HepG2 (cell line): ENCODE data around the gene SLC6A8. TPM values are rescaled to one million over a fixed set of nuclear protein-coding genes. Genes with fewer than 3 reads are reported as not detected.

Experiments
- BCL3 ChIP-seq: sonication (generic); formaldehyde crosslinking; IDR thresholded peaks from 2 replicates; pipeline ENCODE4 v1.5.1; 2020; ENCODE audit warnings: mild to moderate bottlenecking, missing genetic modification reagents, moderate library complexity
- CSRNP1 ChIP-seq: sonication (generic); formaldehyde crosslinking; IDR thresholded peaks from 2 replicates; pipeline ENCODE4 v1.8.1; 2023; ENCODE audit warnings: mild to moderate bottlenecking, missing genetic modification reagents
- E2F5 ChIP-seq: sonication (generic); formaldehyde crosslinking; conservative IDR thresholded peaks from 2 replicates; pipeline ENCODE4 v1.4.0; 2020; ENCODE audit warnings: missing genetic modification reagents
- ELF4 ChIP-seq: sonication (generic); formaldehyde crosslinking; IDR thresholded peaks from 2 replicates; pipeline ENCODE4 v1.5.0; 2020; ENCODE audit warnings: missing genetic modification reagents, mild to moderate bottlenecking, moderate library complexity, borderline replicate concordance
- HNRNPK ChIP-seq: fragments of 200-400 bp; formaldehyde crosslinking; IDR thresholded peaks from 2 replicates; pipeline ENCODE4 v1.6.1; 2018; ENCODE audit warnings: low read length, low read depth, moderate library complexity, mild to moderate bottlenecking; ENCODE audit not compliant: poor library complexity, severe bottlenecking
- IKZF4 ChIP-seq: sonication (generic); formaldehyde crosslinking; IDR thresholded peaks from 2 replicates; pipeline ENCODE4 v1.5.1; 2020; ENCODE audit warnings: borderline replicate concordance, mild to moderate bottlenecking, low read depth, missing genetic modification reagents; ENCODE audit errors: not compliant biosample characterization
- MEIS1 ChIP-seq: sonication (generic); formaldehyde crosslinking; IDR thresholded peaks from 2 replicates; pipeline ENCODE4 v1.9.0; 2021; ENCODE audit warnings: mild to moderate bottlenecking, missing genetic modification reagents, moderate library complexity, borderline replicate concordance
- NFE2L1 ChIP-seq: sonication (generic); formaldehyde crosslinking; IDR thresholded peaks from 2 replicates; pipeline ENCODE4 v1.4.0; 2020; ENCODE audit warnings: missing genetic modification reagents, mild to moderate bottlenecking, borderline replicate concordance
- NFKB2 ChIP-seq: sonication (generic); formaldehyde crosslinking; IDR thresholded peaks from 2 replicates; pipeline ENCODE4 v1.4.0; 2020; ENCODE audit warnings: missing genetic modification reagents, borderline replicate concordance
- PRPF4 ChIP-seq: fragments of 200-400 bp; formaldehyde crosslinking; IDR thresholded peaks from 2 replicates; pipeline ENCODE4 v1.6.1; 2016; ENCODE audit warnings: low read length, low read depth; ENCODE audit not compliant: poor library complexity, severe bottlenecking
- RAD21 ChIP-seq: fragments of 450-650 bp; formaldehyde crosslinking; IDR thresholded peaks from 2 replicates; pipeline ENCODE4 v1.5.0; 2020; ENCODE audit warnings: mild to moderate bottlenecking
- REPIN1 ChIP-seq: sonication (generic); formaldehyde crosslinking; IDR thresholded peaks from 2 replicates; pipeline ENCODE4 v1.8.0; 2022; ENCODE audit warnings: missing genetic modification reagents, low read depth, mild to moderate bottlenecking, borderline replicate concordance
- RFXANK ChIP-seq: IDR thresholded peaks from 2 replicates; pipeline ENCODE4 v1.6.1; 2016
- RFXAP ChIP-seq: sonication (generic); formaldehyde crosslinking; IDR thresholded peaks from 2 replicates; pipeline ENCODE4 v1.4.0; 2020; ENCODE audit warnings: missing genetic modification reagents, borderline replicate concordance
- SALL1 ChIP-seq: sonication (generic); formaldehyde crosslinking; IDR thresholded peaks from 2 replicates; pipeline ENCODE4 v1.8.0; 2022; ENCODE audit warnings: mild to moderate bottlenecking, missing genetic modification reagents
- SAP130 ChIP-seq: IDR thresholded peaks from 2 replicates; pipeline ENCODE4 v1.6.1; 2016; ENCODE audit warnings: low read depth
- SMC3 ChIP-seq: IDR thresholded peaks from 2 replicates; pipeline ENCODE4 v1.6.1; 2011; ENCODE audit warnings: low read length, improper control_type of control experiment
- SNAPC2 ChIP-seq: sonication (generic); formaldehyde crosslinking; IDR thresholded peaks from 2 replicates; pipeline ENCODE4 v1.8.1; 2022; ENCODE audit warnings: mild to moderate bottlenecking, missing genetic modification reagents
- SOX5 ChIP-seq: IDR thresholded peaks from 2 replicates; pipeline ENCODE4 v1.6.1; 2016; ENCODE audit warnings: borderline replicate concordance
- SPEN ChIP-seq: sonication (generic); formaldehyde crosslinking; IDR thresholded peaks from 2 replicates; pipeline ENCODE4 v1.5.1; 2020; ENCODE audit warnings: low read depth, mild to moderate bottlenecking, missing genetic modification reagents
- SSRP1 ChIP-seq: IDR thresholded peaks from 2 replicates; pipeline ENCODE4 v1.6.1; 2016; ENCODE audit warnings: control low read depth
- ZBTB14 ChIP-seq: sonication (generic); formaldehyde crosslinking; IDR thresholded peaks from 2 replicates; pipeline ENCODE4 v1.4.0; 2020; ENCODE audit warnings: missing genetic modification reagents
- ZC3H4 ChIP-seq: sonication (generic); formaldehyde crosslinking; IDR thresholded peaks from 2 replicates; pipeline ENCODE4 v1.4.0; 2020; ENCODE audit warnings: missing genetic modification reagents, borderline replicate concordance
- ZNF12 ChIP-seq: sonication (generic); formaldehyde crosslinking; IDR thresholded peaks from 2 replicates; pipeline ENCODE4 v1.5.0; 2020; ENCODE audit warnings: missing genetic modification reagents
- ZNF143 ChIP-seq: sonication (generic); formaldehyde crosslinking; IDR thresholded peaks from 2 replicates; pipeline ENCODE4 v1.4.0; 2020; ENCODE audit warnings: missing genetic modification reagents
- ZNF556 ChIP-seq: sonication (generic); formaldehyde crosslinking; IDR thresholded peaks from 2 replicates; pipeline ENCODE4 v1.4.0; 2020; ENCODE audit warnings: mild to moderate bottlenecking, missing genetic modification reagents, borderline replicate concordance
- ZNF678 ChIP-seq: sonication (generic); formaldehyde crosslinking; IDR thresholded peaks from 2 replicates; pipeline ENCODE4 v1.4.0; 2020; ENCODE audit warnings: mild to moderate bottlenecking, missing genetic modification reagents
- polyA plus RNA-seq, 8 experiments: library from polyadenylated mRNA; depleted of rRNA in 3 of 8; stranded (reverse) in 7 of 8; unstranded in 1 of 8; fragments of >200 nt; fragmentation: Illumina TruSeq in 4 of 8; extraction: Trizol in 4 of 8; gene quantifications; 2 replicates each; pipeline versions ENCODE4 v1.2.1 to v1.2.3, GENCODE V29; 2011 to 2016; ENCODE audit warnings: low read depth in 4 of 8, missing spikeins in 1 of 8, mixed read lengths in 1 of 8; ENCODE audit not compliant: insufficient read depth in 1 of 8
- total RNA-seq, 5 experiments: library from RNA; depleted of rRNA; stranded (reverse); fragments of >200 nt; fragmentation: Illumina TruSeq; extraction: Trizol; gene quantifications; 2 replicates each; pipeline ENCODE4 v1.2.3, GENCODE V29; 2016; ENCODE audit warnings: low read depth in 1 of 5

The SLC6A8 gene
- total and polyA plus RNA-seq, 2 of the 13 experiments (the other 11 are each of a cell fraction or from before 2014, with no cell fraction given): 13.9 to 176 TPM

- no peak for TF ChIP-seq HNRNPK
- no peak for TF ChIP-seq ZC3H4 (CRISPR knock-in tag)
- no peak for TF ChIP-seq ZNF678 (CRISPR knock-in tag)
- peak; percentile 9; the same call in 1 of the 2 replicates for TF ChIP-seq SMC3
- TF ChIP-seq RAD21 (CRISPR knock-in tag): peak; percentile 31; the same call in 1 of the 2 replicates
- no peak for TF ChIP-seq NFKB2 (CRISPR knock-in tag)
- TF ChIP-seq SALL1 (CRISPR knock-in tag): peak; percentile 18; the same call in 1 of the 2 replicates
- no peak for TF ChIP-seq PRPF4
- TF ChIP-seq SAP130 (CRISPR knock-in tag): peak; percentile 38; the same call in 1 of the 2 replicates
- no peak for TF ChIP-seq MEIS1 (CRISPR knock-in tag)
- TF ChIP-seq ZBTB14 (CRISPR knock-in tag): no peak
- no peak for TF ChIP-seq BCL3 (CRISPR knock-in tag)
- TF ChIP-seq ELF4 (CRISPR knock-in tag): no peak
- TF ChIP-seq ZNF12 (CRISPR knock-in tag): no peak
- no peak for TF ChIP-seq SNAPC2 (CRISPR knock-in tag)
- no peak for TF ChIP-seq NFE2L1 (CRISPR knock-in tag)
- TF ChIP-seq ZNF556 (CRISPR knock-in tag): no peak
- no peak for TF ChIP-seq CSRNP1
- TF ChIP-seq E2F5 (CRISPR knock-in tag): no peak
- TF ChIP-seq SOX5 (CRISPR knock-in tag): no peak
- TF ChIP-seq SSRP1 (CRISPR knock-in tag): no peak
- no peak for TF ChIP-seq REPIN1
- TF ChIP-seq IKZF4: no peak
- TF ChIP-seq ZNF143 (CRISPR knock-in tag): no peak
- no peak for TF ChIP-seq SPEN (CRISPR knock-in tag)
- TF ChIP-seq RFXANK (CRISPR knock-in tag): no peak
- TF ChIP-seq RFXAP (CRISPR knock-in tag): no peak
Observed at GRCh38 chrX:153708415-153708814, 20.7 kb downstream of the SLC6A8 start (continued).
